Colonic mucosa (tissue), 4 donors: ENCODE measurements around the gene ENTPD2. TPM values are rescaled to one million over a fixed set of nuclear protein-coding genes. Genes with fewer than 3 reads are reported as not detected.

Source experiments
- DNase-seq: peaks from one replicate; pipeline ENCODE4 v3.0.0-alpha.2; 2020
- H3K27ac ChIP-seq: fragments of 200-600 bp; one replicate; pipeline ENCODE4 v1.8.0; 2021
- H3K27me3 ChIP-seq: fragments of 200-600 bp; one replicate; pipeline ENCODE4 v1.8.0; 2021
- H3K36me3 ChIP-seq: fragments of 200-600 bp; one replicate; pipeline ENCODE4 v1.8.0; 2021
- H3K4me1 ChIP-seq: fragments of 200-600 bp; one replicate; pipeline ENCODE4 v1.8.0; 2021; ENCODE audit warnings: mild to moderate bottlenecking
- H3K4me3 ChIP-seq: fragments of 200-600 bp; one replicate; pipeline ENCODE4 v1.8.0; 2021
- H3K9ac ChIP-seq, 2 donors: one replicate each; pipeline ENCODE4 v1.7.0; 2013; ENCODE audit warnings: control low read depth in 2 of 2, low read depth in 2 of 2, low read length in 2 of 2
- H3K9me3 ChIP-seq: fragments of 200-600 bp; one replicate; pipeline ENCODE4 v1.8.0; 2021
- CTCF ChIP-seq: fragments of 200-600 bp; IDR thresholded peaks from one replicate; pipeline ENCODE4 v1.8.0; 2022; ENCODE audit warnings: antibody characterized with exemption, mild to moderate bottlenecking
- intact Hi-C: fragments of 100-400 bp; cut with DNase I; formaldehyde crosslinking; loops from one replicate; pipeline ENCODE4 v1.14.1; 2022
- total RNA-seq, 2 donors: library from RNA; stranded (reverse); fragmentation: NEBNext Ultra II Directional in 1 of 2; extraction: Animal tissue kit (Norgen Biotek cat#: 25700) in 1 of 2; gene quantifications; one replicate each; pipeline ENCODE4 v1.2.1, GENCODE V29; 2021
- donor health status: healthy.
- donor health status: DM: no; HTN: no; CAD: no.
- donor health status: DM: no; HTN: no; CAD: no.

The ENTPD2 gene
- total RNA-seq, 2 donors from 2014 or later, result 20.5 to 22.1 TPM

DNA sequence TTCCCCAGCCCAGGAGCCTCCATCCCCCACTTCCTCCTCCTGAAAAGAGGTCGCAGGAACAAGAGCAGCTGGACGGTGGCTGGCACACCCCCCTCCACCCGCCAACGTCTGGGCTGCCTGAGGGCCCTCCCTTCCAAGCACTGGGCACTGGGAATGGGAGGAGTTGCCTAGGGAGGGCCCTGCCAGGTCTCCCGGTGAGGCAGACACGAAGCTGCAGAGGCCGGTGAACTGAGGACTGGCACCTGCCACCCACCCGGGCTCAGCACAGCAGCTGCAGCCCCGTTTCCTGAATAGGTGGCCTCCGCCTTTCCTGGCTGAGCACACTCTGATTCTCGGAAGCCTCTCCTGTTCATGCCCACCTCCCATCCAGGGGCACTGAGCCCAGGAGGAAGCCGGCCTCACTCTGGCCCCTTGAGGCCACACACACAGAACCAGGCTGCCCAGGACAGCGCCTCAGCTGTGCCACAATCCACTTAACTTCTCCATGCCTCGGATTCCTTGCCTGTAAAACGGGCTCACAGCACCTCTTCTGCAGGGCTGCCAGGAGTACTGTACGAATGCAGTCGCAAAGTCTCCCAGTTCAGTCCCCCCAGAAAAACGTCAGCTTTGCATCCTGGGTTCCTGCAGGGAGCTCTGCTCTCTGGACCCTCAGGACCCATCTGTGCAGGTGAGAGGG, 9.2 kb downstream of the ENTPD2 start:
- intact Hi-C loops, result no loop called here
- peak overlapping the region; percentile 64 for H3K27ac ChIP-seq
- peak; percentile 77 for DNase-seq
- H3K36me3 ChIP-seq, result no peaks in the 10 kb centered on the region
- H3K9me3 ChIP-seq, result no peaks in the 10 kb centered on the region
- TF ChIP-seq CTCF, result no peak
- H3K4me1 ChIP-seq, result peaks cover 19% of the 10 kb centered on the region
- H3K9ac ChIP-seq, result peak overlapping the region; percentile 51 to 64
- peaks cover 17% of the 10 kb centered on the region for H3K27me3 ChIP-seq
- H3K4me3 ChIP-seq, result peak overlapping the region; percentile 54

GRCh38 chr9:137044037-137044436, 9.8 kb downstream of the ENTPD2 start:
- H3K4me3 ChIP-seq, result peak overlapping the region; percentile 54
- DNase-seq, result no peak
- H3K9ac ChIP-seq, result peak overlapping the region; percentile 0 to 51
- intact Hi-C loops, result no loop called here
- peak overlapping the region; percentile 64 for H3K27ac ChIP-seq
- no peaks in the 10 kb centered on the region for H3K36me3 ChIP-seq
- peaks cover 14% of the 10 kb centered on the region for H3K27me3 ChIP-seq
- peaks cover 19% of the 10 kb centered on the region for H3K4me1 ChIP-seq
- H3K9me3 ChIP-seq, result no peaks in the 10 kb centered on the region
- TF ChIP-seq CTCF, result no peak

GRCh38 chr9:137042751-137043727, 10.8 kb downstream of the ENTPD2 start:
- Histone ChIP-seq H3K4me1 (peaks cover 19% of the 10 kb centered on the region), H3K9ac (peak overlapping the region in 1 of 2 donors; percentile 1), H3K36me3 (no peaks in the 10 kb centered on the region), H3K27me3 (peaks cover 7% of the 10 kb centered on the region), H3K4me3 (no peak overlapping the region), H3K27ac (peak overlapping the region; percentile 26), H3K9me3 (no peaks in the 10 kb centered on the region)
- no peak for TF ChIP-seq CTCF
- intact Hi-C loops, result no loop called here
- DNase-seq, result no peak

DNA sequence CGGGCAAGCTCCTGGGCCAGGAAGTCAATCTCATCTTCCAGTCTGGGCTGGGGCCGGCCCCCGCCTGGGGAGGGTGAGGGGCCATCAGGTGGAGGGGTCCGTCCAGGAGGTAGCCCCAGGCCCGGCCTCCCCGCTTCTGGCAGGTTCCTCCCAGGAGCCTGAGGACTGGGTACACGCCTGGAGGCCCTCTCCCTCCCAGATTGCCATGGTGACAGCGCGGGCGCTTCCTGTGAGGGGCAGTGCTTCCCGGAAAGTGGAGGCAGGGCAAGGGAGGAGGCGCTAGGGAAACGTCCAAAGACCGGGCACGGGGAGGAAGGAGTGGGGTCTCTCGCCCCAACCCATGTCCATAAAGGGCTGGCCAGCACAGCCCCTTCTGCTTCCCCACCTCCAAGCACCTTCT, 12.7 kb downstream of the ENTPD2 start:
- intact Hi-C loops, result no loop called here
- no peaks in the 10 kb centered on the region for H3K9me3 ChIP-seq
- H3K27ac ChIP-seq, result no peak overlapping the region
- no peaks in the 10 kb centered on the region for H3K27me3 ChIP-seq
- no peak for TF ChIP-seq CTCF
- peaks cover 16% of the 10 kb centered on the region for H3K4me1 ChIP-seq
- no peaks in the 10 kb centered on the region for H3K36me3 ChIP-seq
- H3K9ac ChIP-seq, result no peak overlapping the region
- H3K4me3 ChIP-seq, result no peak overlapping the region
- no peak for DNase-seq

DNA sequence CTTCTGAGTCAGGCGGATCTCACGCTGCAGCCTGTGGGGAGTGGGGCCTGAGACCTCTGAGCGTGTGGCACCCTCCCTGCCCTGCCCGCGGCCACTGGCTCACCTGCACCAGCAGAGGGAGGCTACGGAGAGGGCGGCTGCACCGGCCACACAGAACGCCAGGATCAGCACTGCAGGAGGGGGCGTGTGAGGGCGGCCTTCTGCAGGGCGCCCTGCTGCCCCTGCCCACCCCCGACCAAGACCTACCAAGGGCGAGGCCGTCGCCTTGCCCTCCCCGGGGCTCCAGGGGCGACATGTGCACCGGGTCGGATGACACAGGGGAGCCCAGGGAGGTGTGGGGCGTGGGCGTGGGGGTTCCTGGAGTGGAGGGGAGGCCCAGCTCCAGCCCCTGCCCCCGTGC, 13.3 kb downstream of the ENTPD2 start:
- H3K4me3 ChIP-seq, result no peak overlapping the region
- H3K27me3 ChIP-seq, result no peaks in the 10 kb centered on the region
- intact Hi-C loops, result no loop called here
- peaks cover 13% of the 10 kb centered on the region for H3K4me1 ChIP-seq
- H3K9ac ChIP-seq, result no peak overlapping the region
- no peak for TF ChIP-seq CTCF
- no peaks in the 10 kb centered on the region for H3K9me3 ChIP-seq
- no peak overlapping the region for H3K27ac ChIP-seq
- H3K36me3 ChIP-seq, result no peaks in the 10 kb centered on the region
- DNase-seq, result no peak
